Adipose tissue (tissue), 3 donors: ENCODE results near the gene CTNND2. TPM values are rescaled to one million over a fixed set of nuclear protein-coding genes. Genes with fewer than 3 reads are reported as not detected.
"Not testable (repeated sequence)": the region's sequence is repeated elsewhere in the genome, so short reads cannot be mapped to it uniquely, and the experiment has no call there.

Experiments used
- H3K27ac ChIP-seq: one replicate; pipeline ENCODE4 v1.5.1; 2013; ENCODE audit warnings: low read depth, low read length
- WGBS, 3 donors: extraction: QIAGEN DNeasy Blood & Tissue Kit; methylation state at CpG; one replicate each; pipeline ENCODE4 v1.1.7; 2013; 5-methylcytosine and 5-hydroxymethylcytosine counted together
- polyA plus RNA-seq, 3 donors: library from polyadenylated mRNA; stranded (reverse); fragments of 200-250 nt; gene quantifications; one replicate each; pipeline ENCODE4 v1.2.3, GENCODE V29; 2013
- donor health status: healthy with polysubstance abuse.
- donor health status: Bipolar disorder and iron deficiency.
- donor health status: healthy.

Gene CTNND2
- polyA plus RNA-seq, 3 donors = 0.11 to 14.2 (median 0.18) TPM

DNA sequence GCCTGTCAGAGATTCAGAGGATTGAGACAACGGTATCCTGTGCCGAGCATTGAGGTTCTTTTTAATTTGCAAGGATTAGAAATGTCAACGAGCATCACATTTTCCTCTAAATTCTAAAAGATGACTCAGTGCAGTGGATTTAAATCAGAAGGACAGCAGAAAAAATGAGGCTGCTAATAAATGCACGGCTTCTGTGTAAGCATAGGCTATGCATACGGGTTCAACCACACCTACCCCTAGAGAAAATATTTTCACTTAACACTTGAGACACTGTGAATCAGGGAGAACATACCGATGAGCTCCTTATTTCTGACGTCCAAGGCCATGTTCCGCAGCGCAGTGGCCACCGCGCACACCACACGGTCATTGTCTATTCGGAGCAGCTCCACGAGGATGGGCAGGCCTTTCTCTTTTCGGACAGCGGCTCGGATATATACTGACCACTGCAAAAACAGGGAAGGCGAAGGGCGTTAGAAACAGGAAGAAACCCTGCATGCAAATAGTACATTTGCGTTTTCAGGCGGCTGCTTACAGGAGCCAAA lies 821.8 kb downstream of the CTNND2 start:
- WGBS, 3 donors = 92 to 96% (median 92%) methylated on average over 21 of the region's 21 CpGs

DNA sequence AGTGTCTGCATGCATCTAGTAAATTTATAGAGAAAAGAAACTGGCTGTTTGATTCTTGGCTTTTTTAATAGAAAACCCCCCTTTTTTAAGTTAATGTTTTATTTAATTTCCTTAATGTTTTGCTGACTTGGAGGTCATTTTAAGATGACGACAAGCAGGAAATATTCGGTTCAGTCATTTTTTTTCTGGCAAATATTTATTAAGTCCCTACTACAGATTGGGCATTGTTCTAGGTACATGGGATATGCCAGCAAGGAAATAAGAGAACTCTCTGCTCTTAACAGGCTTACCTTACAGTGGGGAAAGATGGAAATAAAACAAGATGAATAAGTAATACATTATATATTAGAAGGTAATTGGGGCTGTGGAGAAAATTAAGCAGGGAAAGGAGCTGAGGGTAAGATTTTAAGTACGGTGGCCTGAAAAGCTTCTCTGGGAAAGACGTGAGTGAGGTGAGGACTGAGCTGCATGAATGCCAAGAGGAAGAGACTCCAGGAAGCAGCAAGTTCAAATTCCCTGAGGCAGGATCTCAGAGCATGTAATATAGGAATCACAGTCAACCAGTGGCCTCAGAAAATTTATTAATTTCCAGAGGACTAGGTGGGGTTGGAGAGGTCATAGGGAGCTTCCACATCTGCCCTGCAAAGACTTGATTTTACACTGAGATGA lies 827.2 kb downstream of the CTNND2 start:
- H3K27ac ChIP-seq = no peak overlapping the region
- WGBS, 3 donors = 55 to 73% (median 66%) methylated on average over 4 of the region's 4 CpGs

More for the DNA sequence above, 821.8 kb downstream of the CTNND2 start:
- no peak overlapping the region for H3K27ac ChIP-seq

DNA sequence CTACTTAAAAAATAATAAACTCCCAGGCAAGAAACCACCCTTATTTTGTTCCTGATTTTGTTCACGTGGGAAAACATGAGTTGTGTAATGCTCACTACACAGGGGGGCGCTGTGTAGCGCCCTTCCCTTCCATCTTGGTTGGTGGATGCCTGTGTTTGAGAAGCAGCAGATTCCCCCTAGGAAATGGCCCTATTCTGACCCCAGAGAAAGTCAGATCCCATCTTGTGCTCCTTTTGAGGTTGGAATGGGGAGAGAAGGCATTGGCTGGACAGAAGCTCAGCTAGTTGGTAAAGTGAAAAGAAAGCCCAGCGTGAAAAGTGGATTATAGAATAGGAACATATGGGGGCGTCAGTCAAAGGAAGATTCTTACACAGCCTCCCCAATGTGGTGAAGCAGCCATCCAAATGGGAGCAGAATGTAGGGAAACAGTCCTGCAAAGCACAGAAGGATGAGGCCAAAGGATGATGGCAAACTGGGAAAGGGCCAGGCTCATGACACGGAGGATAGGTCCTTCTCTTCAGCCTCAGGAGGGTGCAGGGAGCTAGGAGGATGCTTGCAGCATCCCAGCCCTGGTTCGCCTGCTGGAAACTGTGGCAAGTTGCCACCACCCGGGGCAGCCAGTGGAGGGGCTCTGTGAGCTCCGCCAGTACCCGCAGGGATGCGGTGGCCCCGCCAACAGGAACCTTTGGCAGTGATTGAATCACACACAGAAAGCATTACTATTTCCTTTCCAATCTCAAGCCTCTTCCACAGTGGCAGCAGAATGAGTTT lies 829.0 kb downstream of the CTNND2 start:
- no peak overlapping the region for H3K27ac ChIP-seq
- 63 to 87% (median 65%) methylated on average over 12 of the region's 12 CpGs for WGBS, 3 donors

DNA sequence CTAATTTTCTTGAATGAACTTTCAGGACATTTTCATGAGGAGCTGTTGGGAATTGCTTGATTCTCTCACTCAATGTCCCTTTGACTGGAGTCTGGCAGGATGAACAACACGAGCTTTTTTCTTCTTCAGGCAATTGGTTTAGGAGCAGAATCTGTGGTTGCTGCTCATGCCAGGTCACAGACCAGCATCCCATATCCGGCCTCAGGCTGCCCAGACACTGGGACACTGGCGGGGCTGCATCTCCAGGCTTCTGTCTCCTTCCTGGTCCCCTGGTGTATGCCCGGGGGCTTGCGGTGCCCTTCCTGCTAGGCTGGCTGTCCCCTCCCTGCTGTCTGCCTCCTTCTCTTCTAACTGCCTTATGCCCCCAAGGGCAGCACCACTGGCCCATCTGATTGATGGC lies 831.7 kb downstream of the CTNND2 start:
- WGBS, 3 donors = 80 to 87% (median 83%) methylated on average over 5 of the region's 5 CpGs
- H3K27ac ChIP-seq = no peak overlapping the region

DNA sequence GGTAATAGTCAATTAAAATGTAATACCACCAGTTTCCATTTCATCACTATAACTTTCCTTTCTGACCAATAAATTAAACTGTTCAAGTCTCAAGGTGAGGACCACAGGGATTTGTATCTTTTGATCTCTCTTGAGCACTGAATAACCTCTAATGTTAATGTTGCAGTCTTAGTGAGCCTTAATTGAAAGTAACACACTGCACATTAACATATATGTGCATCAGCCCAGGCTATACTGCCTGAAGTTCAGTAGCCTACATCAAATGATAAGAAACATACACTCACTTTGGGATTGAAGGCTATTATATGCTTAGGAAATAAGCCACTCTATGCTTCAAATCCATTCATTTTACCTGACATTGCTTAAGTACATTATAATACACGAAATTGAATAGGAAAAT lies 832.2 kb downstream of the CTNND2 start:
- WGBS, 3 donors = 63 to 95% (median 71%) methylated on average over 1 of the region's 1 CpG
- H3K27ac ChIP-seq = no peak overlapping the region

DNA sequence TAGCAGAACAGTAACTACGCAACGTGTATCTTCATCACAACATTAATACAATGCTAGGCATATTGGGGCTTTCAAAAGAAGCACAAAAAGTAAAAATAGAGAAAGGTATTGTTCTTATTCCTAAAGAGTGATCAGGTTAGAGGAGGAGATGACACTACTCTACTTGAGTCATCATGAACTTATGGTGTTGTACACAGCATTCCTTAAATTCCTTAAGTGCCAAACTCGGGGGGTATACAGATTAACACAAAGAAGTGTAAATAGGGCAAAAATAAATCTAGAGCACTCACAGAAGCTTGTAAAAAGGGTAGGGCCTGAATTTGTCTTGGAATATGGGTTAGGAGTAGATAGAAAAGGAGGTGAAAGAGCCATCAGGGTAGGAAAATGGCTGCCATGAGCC lies 835.2 kb downstream of the CTNND2 start:
- no peak overlapping the region for H3K27ac ChIP-seq
- WGBS, 3 donors = 73 to 85% (median 79%) methylated on average over 3 of the region's 3 CpGs

DNA sequence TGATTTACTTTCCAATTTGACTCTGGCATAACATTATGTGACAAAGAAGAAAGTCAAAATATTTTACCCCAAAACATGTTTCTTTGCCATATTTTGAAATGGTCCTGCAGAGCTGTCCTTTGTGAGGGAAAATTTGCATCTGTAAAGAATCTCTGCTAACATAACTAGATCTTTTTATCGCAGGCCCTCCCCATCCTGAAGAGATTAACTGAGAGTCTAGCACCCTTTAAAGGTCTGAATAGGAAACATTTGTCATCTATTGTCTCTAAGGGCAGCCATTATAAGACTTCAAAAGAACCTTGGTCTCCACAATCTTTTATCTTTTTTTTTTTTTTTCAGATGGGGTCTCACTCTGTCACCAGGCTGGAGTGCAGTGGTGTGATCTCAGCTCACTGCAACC lies 838.5 kb downstream of the CTNND2 start:
- WGBS, 3 donors = 71 to 90% (median 84%) methylated on average over 1 of the region's 1 CpG
- H3K27ac ChIP-seq = not testable (repeated sequence)

DNA sequence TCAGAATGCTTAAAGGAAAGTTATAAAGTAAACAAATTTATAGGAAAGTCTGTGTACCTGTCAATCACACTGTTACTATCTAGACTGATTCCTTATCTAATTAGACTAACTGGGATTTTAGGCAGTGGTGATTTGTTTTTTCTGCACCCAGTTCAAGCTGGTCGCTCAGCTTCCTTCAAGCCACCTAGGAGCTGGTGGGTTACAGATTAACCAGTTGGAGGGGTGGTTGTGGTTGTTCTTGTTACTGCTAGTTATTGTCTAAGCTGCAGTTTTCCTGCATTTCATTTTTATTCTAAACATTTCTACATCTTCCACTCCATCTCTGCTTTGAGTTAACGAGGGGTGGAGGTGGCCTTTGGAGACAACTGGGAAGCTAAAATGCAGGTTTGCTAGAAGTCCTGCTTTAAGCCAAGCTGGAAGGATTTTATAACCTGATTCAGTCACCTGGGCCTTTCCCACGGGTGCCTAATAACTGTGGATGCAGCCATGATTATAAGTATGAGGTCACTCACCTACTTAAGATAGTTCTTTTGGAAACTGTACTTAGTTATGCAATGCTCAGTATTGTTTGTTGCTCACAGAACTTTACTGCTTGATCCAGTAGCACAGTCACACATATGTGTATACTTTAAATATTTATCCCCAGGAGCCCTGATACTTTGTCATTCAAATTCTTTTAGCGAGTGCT lies 839.3 kb downstream of the CTNND2 start:
- H3K27ac ChIP-seq = no peak overlapping the region
- 35 to 84% (median 72%) methylated on average over 4 of the region's 4 CpGs for WGBS, 3 donors

DNA sequence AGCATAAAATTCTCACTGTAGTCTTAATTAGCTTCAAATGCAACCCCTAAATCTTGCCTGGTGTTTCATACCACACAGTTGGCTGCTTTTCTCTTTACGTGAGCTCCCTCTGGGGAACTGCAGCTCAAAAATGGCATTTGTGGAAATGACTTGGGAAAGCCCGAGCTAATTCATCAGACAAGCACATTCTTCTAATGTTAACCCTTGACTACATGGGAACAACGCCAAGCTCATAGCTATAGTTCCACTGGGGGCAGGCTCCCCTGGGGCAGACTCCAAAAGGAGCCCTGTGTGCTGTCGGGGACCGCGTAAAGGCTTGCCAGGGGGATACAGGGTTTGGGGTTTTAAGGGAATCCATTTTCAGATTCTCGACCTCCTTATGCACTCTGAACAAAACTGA lies 841.8 kb downstream of the CTNND2 start:
- 39 to 70% (median 44%) methylated on average over 7 of the region's 7 CpGs for WGBS, 3 donors
- no peak overlapping the region for H3K27ac ChIP-seq

DNA sequence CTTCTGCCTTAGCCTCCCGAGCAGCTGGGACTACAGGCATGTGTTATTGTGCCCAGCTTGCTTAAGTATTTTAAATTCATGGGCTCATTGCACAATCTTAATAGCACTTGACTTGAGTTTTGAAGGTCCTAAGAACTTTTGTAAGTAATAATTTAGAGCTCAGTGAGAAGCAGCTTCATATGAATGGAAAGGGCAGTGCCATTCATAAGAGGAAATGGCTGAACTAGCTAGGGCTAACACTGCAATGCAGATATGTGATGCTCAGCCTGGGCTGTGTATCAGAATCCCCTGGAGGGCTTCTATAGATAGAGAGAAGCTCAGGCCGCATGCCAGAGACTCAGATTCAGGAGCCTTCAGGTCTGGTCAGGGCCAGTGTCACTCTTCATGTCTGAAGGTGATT lies 847.7 kb downstream of the CTNND2 start:
- 76 to 93% (median 84%) methylated on average over 2 of the region's 2 CpGs for WGBS, 3 donors

DNA sequence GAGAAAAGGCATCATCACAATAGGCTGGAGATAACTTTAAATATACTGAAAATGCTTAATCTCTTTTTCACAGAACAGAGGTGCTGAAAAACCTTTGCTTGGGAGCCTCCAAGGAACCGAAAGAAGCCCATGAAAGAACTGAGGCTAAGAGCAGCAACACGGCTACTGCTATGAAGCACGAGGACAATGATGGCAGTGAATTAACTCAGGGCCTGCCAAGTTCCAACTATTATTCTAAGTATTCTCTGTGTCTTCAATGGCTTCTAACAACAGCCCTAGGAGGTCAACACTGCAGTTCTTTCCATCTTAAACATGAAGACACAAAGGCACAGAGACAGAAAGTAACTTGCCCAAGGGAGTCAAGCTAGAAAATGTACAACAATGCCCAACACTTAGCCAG lies 850.2 kb downstream of the CTNND2 start:
- H3K27ac ChIP-seq = no peak overlapping the region
- 76 to 91% (median 89%) methylated on average over 3 of the region's 3 CpGs for WGBS, 3 donors

More for the DNA sequence above, 847.7 kb downstream of the CTNND2 start:
- no peak overlapping the region for H3K27ac ChIP-seq

DNA sequence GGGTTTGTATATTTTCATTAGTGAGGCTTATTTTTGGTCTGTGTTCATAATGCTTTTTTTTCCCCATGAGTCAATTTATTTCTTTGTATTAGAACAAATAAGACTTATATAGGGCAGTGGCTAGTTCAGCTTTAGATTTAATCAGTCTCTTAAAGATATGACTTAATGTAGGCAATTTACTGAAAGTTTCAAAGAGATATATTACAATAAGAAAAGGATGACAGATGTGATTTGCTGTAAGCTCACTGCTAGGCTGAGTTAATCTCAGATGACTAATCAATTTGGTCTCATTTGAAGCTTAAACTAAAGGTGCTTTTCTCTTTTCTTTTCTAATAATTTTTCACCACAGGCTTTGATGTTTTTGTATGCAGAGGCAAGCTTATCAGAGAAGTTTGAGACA lies 851.4 kb downstream of the CTNND2 start:
- H3K27ac ChIP-seq = no peak overlapping the region

DNA sequence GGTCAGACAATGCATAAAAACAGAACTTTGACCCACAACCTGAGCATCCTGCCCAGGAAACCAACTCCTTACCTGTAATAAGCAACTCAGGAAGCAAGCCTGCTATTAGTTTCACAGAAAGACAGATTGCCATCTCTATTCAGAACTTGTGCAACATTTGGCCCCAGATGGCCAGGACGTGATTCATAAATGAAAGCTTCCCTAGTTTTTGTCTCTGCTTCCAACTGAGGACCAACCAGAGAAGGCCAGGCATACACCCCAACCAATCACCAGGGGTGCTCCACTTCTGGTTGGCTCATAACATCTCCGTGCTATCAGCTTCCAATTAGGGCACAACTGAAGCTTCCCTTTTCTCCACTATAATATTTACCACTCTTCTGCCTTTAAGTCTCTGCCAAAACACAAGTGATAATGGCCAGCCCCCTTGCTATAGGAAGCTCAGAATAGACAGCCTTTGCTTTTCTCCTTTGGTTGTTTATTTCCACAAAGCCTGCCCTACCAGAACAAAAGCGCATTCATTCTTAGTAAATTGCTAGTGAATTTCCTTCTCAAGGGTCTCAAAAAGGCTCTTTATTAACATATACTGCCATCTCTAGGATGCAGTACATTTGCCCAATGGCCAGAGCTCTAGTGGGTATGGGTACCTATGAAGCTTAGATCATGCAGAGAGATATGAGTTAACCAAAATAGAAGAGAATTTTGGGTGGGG lies 853.5 kb downstream of the CTNND2 start:
- WGBS, 3 donors = 40 to 79% (median 48%) methylated on average over 3 of the region's 3 CpGs
- no peak overlapping the region for H3K27ac ChIP-seq

DNA sequence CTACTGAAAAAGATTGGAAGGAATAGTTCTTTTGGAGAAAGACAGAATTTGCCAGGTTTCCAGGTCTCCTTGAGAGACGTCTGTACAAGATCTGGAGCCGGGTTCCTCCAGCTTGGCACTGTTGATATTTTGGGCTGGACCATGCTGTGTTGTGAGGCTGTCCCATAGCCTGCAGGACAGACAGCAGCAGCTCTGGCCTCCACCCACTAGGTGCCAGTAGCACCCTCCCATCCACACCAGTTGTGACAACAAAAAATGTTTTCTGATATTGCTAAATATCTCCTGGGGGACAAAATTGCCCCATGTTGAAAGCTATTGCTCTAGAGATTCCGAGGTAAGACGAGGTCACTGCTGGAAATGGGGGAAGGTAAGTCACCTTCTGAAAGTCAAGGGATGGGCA lies 855.5 kb downstream of the CTNND2 start:
- WGBS, 3 donors = 75 to 93% (median 84%) methylated on average over 4 of the region's 4 CpGs
- no peak overlapping the region for H3K27ac ChIP-seq

DNA sequence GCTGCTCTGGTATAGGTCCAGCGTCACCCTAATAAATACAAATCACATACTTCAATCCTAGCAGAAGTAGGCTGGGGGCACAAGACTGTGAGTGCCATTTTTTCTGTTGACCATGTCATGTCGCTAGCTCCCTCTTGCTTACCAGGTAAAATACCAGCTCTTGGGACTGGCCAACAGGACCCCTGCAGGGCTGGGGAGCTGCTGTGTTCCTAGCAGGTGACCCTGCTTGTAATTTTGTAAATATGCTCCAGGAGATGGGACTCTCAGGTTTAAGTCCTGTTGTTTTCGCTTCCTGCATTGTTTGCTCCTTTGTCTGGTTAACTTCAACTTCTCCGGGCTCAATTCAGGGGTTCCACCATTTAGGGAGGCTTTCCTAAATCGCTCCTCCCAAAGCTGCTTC lies 856.6 kb downstream of the CTNND2 start:
- H3K27ac ChIP-seq = no peak overlapping the region
- 92 to 97% (median 94%) methylated on average over 5 of the region's 5 CpGs for WGBS, 3 donors

DNA sequence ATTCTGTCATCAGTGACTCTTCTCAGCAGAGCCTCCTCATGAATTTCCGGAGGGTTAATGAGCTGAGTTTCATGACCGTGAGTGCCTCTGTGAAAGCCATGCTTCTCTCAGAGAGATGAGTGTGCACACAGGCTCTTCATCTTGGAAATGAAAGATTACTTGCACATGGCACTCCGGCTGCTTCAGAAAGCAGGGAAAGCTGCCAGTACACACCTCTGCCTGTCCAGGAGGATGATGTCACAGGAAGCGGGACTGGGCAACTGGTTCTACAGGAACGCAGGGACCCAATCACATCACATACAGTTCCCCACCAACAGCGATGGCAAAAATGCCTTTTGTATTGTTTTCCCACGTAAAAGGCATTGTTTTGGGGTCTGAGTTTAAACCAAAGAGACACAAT lies 857.2 kb downstream of the CTNND2 start:
- WGBS, 3 donors = 69 to 80% (median 79%) methylated on average over 7 of the region's 7 CpGs
- H3K27ac ChIP-seq = no peak overlapping the region

DNA sequence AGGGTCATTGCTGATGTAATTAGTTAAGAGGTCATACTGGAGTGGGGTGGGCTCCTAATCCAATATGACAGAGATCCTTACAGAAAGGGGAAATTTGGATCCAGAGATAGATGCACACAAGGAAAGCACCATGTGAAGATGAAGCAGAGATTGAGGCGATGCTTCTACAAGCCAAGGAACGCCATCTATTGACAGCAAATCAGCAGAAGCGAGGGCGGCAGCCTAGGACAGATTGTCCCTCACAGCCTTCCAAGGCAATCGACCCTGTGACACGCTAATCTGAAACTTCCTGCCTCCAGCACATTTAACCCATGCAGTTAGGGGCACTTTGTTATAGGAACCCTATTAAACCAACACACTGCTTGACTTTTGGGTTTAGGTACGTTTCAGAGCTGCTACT lies 858.1 kb downstream of the CTNND2 start:
- WGBS, 3 donors = 55 to 61% (median 57%) methylated on average over 7 of the region's 7 CpGs
- no peak overlapping the region for H3K27ac ChIP-seq

DNA sequence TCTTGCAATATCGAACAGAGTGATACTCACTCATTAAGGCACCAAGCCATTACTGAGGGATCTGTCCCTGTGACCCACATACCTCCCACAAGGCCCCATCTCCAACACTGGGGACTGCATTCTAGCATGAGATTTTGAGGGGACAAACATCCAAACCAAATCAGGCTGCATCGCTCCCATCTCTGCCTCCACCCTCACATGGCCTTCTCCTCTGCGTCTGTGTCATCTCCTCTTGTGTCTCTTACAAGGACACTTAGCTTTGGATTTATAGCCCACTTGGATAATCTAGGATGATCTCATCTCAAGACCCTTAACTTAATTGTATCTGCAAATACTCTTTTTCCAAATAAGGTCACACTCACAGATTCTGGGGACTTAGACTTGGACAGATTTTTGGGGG lies 858.8 kb downstream of the CTNND2 start:
- 88 to 93% (median 93%) methylated on average over 3 of the region's 3 CpGs for WGBS, 3 donors
- H3K27ac ChIP-seq = no peak overlapping the region

DNA sequence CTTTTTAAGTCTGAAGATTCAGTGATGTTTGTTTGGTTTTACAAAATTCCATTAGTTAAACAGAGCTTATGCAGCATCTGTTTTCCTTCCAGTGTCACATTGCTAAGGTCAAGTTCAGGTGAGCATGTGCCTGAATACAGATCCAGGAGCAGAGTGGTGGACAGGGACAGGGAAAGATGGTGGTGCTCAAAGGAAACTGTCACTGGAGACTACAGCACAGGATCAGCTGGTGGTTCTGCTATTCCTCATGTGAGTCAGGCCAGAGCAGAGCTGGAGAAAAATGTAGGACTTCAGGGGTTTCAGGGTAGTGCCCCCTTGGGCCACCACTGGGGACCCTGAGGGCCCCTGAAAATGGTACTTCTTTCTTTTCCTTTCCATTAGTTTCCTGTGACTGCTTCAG lies 859.7 kb downstream of the CTNND2 start:
- H3K27ac ChIP-seq = no peak overlapping the region
